Neural cell (in vitro differentiated cells): ENCODE measurements around the gene IFNB1. TPM values are rescaled to one million over a fixed set of nuclear protein-coding genes. Genes with fewer than 3 reads are reported as not detected.

Experiments
- H2AFZ ChIP-seq: fragments of 200-600, 300-800 bp; sonication (generic), shearing (Covaris generic); 2 replicates; pipeline ENCODE4 v1.6.0; 2014; ENCODE audit warnings: low read depth, mild to moderate bottlenecking, antibody characterized with exemption, low read length, moderate library complexity
- H3F3A ChIP-seq: fragments of 200-600 bp; shearing (Covaris generic); 2 replicates; pipeline ENCODE4 v1.6.1; 2016; ENCODE audit warnings: mild to moderate bottlenecking, moderate library complexity, mixed read lengths, antibody characterized with exemption, low read length; ENCODE audit not compliant: insufficient read depth, poor library complexity, severe bottlenecking
- H3K27ac ChIP-seq: fragments of 200-600, 300-800 bp; sonication (generic), shearing (Covaris generic); 2 replicates; pipeline ENCODE4 v1.5.1; 2014; ENCODE audit warnings: mild to moderate bottlenecking, low read length, moderate library complexity
- H3K27me3 ChIP-seq: fragments of 300-800, 200-600 bp; sonication (generic), shearing (Covaris generic); 2 replicates; pipeline ENCODE4 v1.6.0; 2014; ENCODE audit warnings: mild to moderate bottlenecking, low read depth, low read length, moderate library complexity; ENCODE audit not compliant: insufficient read depth
- H3K36me3 ChIP-seq: fragments of 300-800, 200-600 bp; sonication (generic), shearing (Covaris generic); 2 replicates; pipeline ENCODE4 v1.5.1; 2014; ENCODE audit warnings: mild to moderate bottlenecking, antibody characterized with exemption, low read length, moderate library complexity; ENCODE audit not compliant: insufficient read depth
- H3K4me2 ChIP-seq: fragments of 300-800, 200-600 bp; sonication (generic), shearing (Covaris generic); 2 replicates; pipeline ENCODE4 v1.6.0; 2014; ENCODE audit warnings: mild to moderate bottlenecking, low read length
- H3K4me3 ChIP-seq: fragments of 300-800, 200-600 bp; sonication (generic), shearing (Covaris generic); 2 replicates; pipeline ENCODE4 v1.5.1; 2014; ENCODE audit warnings: mild to moderate bottlenecking, low read length, moderate library complexity
- H3K79me2 ChIP-seq: fragments of 200-600 bp; shearing (Covaris generic); replicated peaks from 2 replicates; pipeline ENCODE4 v1.6.0; 2014; ENCODE audit warnings: mild to moderate bottlenecking, low read length, moderate library complexity; ENCODE audit not compliant: insufficient read depth
- H3K9ac ChIP-seq: fragments of 300-800, 200-600 bp; sonication (generic), shearing (Covaris generic); 2 replicates; pipeline ENCODE4 v1.6.1; 2016; ENCODE audit warnings: mild to moderate bottlenecking, low read length, mixed read lengths
- H3K9me2 ChIP-seq: fragments of 200-600 bp; shearing (Covaris generic); 2 replicates; pipeline ENCODE4 v1.6.1; 2016; ENCODE audit warnings: mild to moderate bottlenecking, low read length, mixed read lengths; ENCODE audit not compliant: insufficient read depth
- H3K9me3 ChIP-seq: fragments of 200-600, 300-800 bp; sonication (generic), shearing (Covaris generic); 2 replicates; pipeline ENCODE4 v1.6.1; 2016; ENCODE audit warnings: mild to moderate bottlenecking, mixed run types, low read length, moderate library complexity, mixed read lengths
- H4K20me1 ChIP-seq: fragments of 200-600 bp; shearing (Covaris generic); 2 replicates; pipeline ENCODE4 v1.6.1; 2016; ENCODE audit warnings: mild to moderate bottlenecking, mixed run types; ENCODE audit not compliant: insufficient read depth
- CTCF ChIP-seq: fragments of 450-650 bp; IDR thresholded peaks from 2 replicates; pipeline ENCODE4 v1.5.1; 2014; ENCODE audit warnings: antibody characterized with exemption, mild to moderate bottlenecking, moderate library complexity; ENCODE audit not compliant: poor library complexity, severe bottlenecking
- EP300 ChIP-seq: fragments of 450-650 bp; conservative IDR thresholded peaks from 2 replicates; pipeline ENCODE4 v1.6.1; 2014; ENCODE audit warnings: antibody characterized with exemption, mild to moderate bottlenecking, moderate library complexity; ENCODE audit not compliant: poor library complexity, severe bottlenecking
- EZH2 ChIP-seq: fragments of 200-600, 300-800 bp; shearing (Covaris generic), sonication (generic); IDR thresholded peaks from 2 replicates; pipeline ENCODE4 v1.6.1; 2014; ENCODE audit warnings: antibody characterized with exemption, low read length, borderline replicate concordance, mild to moderate bottlenecking; ENCODE audit not compliant: insufficient read depth, poor library complexity, severe bottlenecking
- MXI1 ChIP-seq: fragments of 450-650 bp; conservative IDR thresholded peaks from 2 replicates; pipeline ENCODE4 v1.6.1; 2014; ENCODE audit warnings: antibody characterized with exemption, mild to moderate bottlenecking; ENCODE audit not compliant: poor library complexity, severe bottlenecking
- POLR2AphosphoS5 ChIP-seq: IDR thresholded peaks from 2 replicates; pipeline ENCODE4 v1.6.1; 2012
- RAD21 ChIP-seq: fragments of 450-650 bp; conservative IDR thresholded peaks from 2 replicates; pipeline ENCODE4 v1.6.1; 2014; ENCODE audit warnings: antibody characterized with exemption, mild to moderate bottlenecking, moderate library complexity
- REST ChIP-seq: IDR thresholded peaks from 2 replicates; pipeline ENCODE4 v1.6.1; 2012; ENCODE audit warnings: borderline replicate concordance
- SMC3 ChIP-seq: fragments of 450-650 bp; conservative IDR thresholded peaks from 2 replicates; pipeline ENCODE4 v1.6.1; 2014; ENCODE audit warnings: antibody characterized with exemption, mild to moderate bottlenecking, moderate library complexity; ENCODE audit not compliant: poor library complexity
- polyA plus RNA-seq: library from polyadenylated mRNA; depleted of rRNA; stranded (reverse); fragments of >200 nt; gene quantifications from 2 replicates; pipeline ENCODE4 v1.2.3, GENCODE V29; 2014

The IFNB1 gene
- polyA plus RNA-seq, 1 donor from 2014 or later: not detected

- no peaks in the 10 kb centered on the region for H4K20me1 ChIP-seq
- no peak overlapping the region for H3K9ac ChIP-seq
- H3K79me2 ChIP-seq: no peaks in the 10 kb centered on the region
- TF ChIP-seq EZH2: no peak
- no peak for TF ChIP-seq CTCF
- no peak for TF ChIP-seq MXI1
- no peak for TF ChIP-seq POLR2AphosphoS5
- TF ChIP-seq EP300: no peak
- no peak for TF ChIP-seq RAD21
- TF ChIP-seq SMC3: no peak
- TF ChIP-seq REST: no peak
- H2AFZ ChIP-seq: no peak overlapping the region
- H3K27ac ChIP-seq: no peak overlapping the region
- no peak overlapping the region for H3K4me2 ChIP-seq
- no peaks in the 10 kb centered on the region for H3K9me3 ChIP-seq
- no peaks in the 10 kb centered on the region for H3F3A ChIP-seq
- no peaks in the 10 kb centered on the region for H3K27me3 ChIP-seq
- H3K9me2 ChIP-seq: no peaks in the 10 kb centered on the region
- H3K4me3 ChIP-seq: no peak overlapping the region
- H3K36me3 ChIP-seq: no peaks in the 10 kb centered on the region
These were observed 6.6 kb upstream of the IFNB1 start for GRCh38 chr9:21084242-21084850.

GRCh38 chr9:21082671-21083070 lies 4.9 kb upstream of the IFNB1 start:
- Histone ChIP-seq H4K20me1 (no peaks in the 10 kb centered on the region), H3K4me2 (no peak overlapping the region), H3K4me3 (no peak overlapping the region), H2AFZ (no peak overlapping the region), H3K9ac (no peak overlapping the region), H3K9me2 (no peaks in the 10 kb centered on the region), H3F3A (no peaks in the 10 kb centered on the region), H3K9me3 (no peaks in the 10 kb centered on the region), H3K27me3 (no peaks in the 10 kb centered on the region), H3K36me3 (no peaks in the 10 kb centered on the region), H3K27ac (no peak overlapping the region), H3K79me2 (no peaks in the 10 kb centered on the region)
- TF ChIP-seq REST (no peak), EZH2 (no peak), CTCF (no peak), RAD21 (no peak), MXI1 (no peak), SMC3 (no peak), POLR2AphosphoS5 (no peak), EP300 (no peak)
